Epithelial cell of prostate (primary cell): ENCODE data around the gene RNF167.

Experiments used
- DNase-seq: peaks from one replicate; pipeline ENCODE4 v3.0.0-alpha.2; 2011; ENCODE audit warnings: low read depth, low spot score
- H3K27ac ChIP-seq: fragments of 450-650 bp; 2 replicates; pipeline ENCODE4 v1.5.1; 2017; ENCODE audit warnings: mild to moderate bottlenecking

Gene RNF167

GRCh38 chr17:4936436-4936835 lies 3.6 kb upstream of the RNF167 start:
- no peak for DNase-seq

DNA sequence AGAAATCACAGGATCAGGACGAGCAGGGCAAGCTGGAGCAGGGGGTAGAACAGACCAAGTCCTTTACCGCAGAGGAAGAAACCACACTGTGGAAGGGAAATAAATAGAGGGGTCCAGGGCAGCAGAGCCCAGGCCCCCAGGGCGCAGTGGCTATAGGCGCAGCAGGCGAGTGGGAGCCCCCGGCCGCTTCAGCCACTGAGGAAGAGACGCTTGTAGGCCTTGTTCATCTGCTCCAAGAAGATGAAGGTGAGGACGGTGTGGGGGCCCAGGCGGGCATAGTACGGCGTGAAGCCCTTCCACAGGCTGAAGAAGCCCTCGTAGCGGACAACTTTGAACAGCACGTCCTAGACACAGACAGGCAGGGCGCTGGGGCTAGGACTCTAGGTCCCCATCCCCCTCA lies 2.5 kb upstream of the RNF167 start:
- DNase-seq, result no peak
- H3K27ac ChIP-seq, result no peak overlapping the region

More at GRCh38 chr17:4936436-4936835, 3.6 kb upstream of the RNF167 start:
- H3K27ac ChIP-seq, result no peak overlapping the region

DNA sequence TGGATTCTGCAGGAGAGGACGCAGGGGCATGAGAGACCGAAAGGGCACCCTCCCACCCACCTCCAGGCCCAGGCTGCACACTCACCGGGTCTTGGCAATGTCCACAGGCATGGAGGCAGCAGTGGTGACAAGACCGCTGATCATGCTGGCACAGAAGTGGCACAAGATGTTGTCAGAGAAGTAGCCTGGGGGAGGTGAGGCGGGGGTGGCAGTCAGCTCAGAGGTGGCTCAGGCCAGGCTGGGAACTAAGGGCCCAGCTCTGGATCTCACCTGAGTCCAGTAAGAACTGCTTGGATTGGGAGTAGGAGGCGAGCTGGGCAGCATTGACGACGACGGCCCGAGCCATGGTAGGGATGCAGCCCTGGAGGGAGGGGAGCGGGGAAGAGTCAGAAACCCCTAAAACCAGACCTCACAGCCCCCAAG lies 2.0 kb upstream of the RNF167 start:
- no peak overlapping the region for H3K27ac ChIP-seq
- DNase-seq, result no peak

- peak overlapping the region; percentile 96 for H3K27ac ChIP-seq
- no peak for DNase-seq
Measured at GRCh38 chr17:4938688-4939545, 1.2 kb upstream of the RNF167 start.

DNA sequence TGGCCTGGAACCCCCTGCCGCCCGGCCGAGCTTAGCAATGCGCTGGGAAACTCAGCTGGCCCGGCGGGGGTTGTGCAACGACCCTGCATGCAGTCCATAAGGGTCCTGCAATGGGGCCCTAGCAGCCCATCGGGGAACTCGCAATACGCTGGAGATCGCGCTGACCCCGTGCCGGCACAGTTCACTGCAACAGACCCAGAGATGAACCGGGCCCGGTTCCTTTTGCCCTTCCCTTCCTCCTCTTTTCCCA lies 597 bp upstream of the RNF167 start:
- no peak for DNase-seq
- peak overlapping the region; percentile 96 for H3K27ac ChIP-seq

DNA sequence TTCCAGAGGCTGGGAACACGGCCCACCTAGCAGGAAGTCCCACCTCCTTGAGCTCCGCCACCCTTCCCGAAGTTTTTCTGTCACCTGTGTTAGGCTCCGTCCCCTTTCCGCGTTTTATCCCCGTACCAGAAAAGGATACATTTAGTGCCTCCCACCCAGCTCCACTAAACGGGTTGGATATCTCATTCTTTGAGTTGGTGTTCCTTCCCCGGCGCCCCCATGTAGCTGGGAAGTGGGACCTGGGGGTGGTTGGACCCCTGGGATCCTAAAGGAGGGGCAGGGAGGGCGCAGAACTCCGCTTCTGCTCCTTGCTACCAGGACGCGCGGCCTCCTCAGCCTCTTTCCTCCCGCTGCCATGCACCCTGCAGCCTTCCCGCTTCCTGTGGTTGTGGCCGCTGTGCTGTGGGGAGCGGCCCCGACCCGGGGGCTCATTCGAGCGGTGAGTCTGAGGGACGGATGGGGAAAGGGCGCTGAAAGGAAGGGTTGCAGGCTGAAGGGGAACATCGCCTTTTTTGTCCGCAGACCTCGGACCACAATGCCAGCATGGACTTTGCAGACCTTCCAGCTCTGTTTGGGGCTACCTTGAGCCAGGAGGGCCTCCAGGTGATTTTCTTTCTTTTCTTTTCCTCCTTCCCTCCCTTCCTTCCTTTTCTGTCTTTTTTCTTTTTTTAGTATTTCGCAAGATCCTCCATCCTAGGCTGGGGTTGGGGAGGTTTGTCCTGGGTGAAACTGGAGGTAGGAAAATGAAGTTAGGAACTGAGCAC lies 669 bp downstream of the RNF167 start:
- H3K27ac ChIP-seq, result peak overlapping the region; percentile 96
- DNase-seq, result no peak

DNA sequence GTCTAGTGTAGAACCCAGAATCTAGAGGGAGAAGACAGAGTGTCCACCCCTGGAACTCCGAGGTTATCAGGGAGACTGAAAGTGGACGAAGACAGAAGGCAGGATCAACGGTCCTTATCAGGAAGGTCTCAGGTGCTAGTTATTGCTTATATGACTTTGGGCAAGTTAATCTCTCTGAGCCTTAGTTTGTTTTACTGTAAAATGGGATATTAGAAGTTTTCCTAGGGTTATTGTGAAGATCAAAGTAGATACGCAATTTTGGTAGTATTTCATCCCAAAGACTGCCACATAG lies 1.2 kb downstream of the RNF167 start:
- no peak for DNase-seq
- peak overlapping the region; percentile 96 for H3K27ac ChIP-seq

DNA sequence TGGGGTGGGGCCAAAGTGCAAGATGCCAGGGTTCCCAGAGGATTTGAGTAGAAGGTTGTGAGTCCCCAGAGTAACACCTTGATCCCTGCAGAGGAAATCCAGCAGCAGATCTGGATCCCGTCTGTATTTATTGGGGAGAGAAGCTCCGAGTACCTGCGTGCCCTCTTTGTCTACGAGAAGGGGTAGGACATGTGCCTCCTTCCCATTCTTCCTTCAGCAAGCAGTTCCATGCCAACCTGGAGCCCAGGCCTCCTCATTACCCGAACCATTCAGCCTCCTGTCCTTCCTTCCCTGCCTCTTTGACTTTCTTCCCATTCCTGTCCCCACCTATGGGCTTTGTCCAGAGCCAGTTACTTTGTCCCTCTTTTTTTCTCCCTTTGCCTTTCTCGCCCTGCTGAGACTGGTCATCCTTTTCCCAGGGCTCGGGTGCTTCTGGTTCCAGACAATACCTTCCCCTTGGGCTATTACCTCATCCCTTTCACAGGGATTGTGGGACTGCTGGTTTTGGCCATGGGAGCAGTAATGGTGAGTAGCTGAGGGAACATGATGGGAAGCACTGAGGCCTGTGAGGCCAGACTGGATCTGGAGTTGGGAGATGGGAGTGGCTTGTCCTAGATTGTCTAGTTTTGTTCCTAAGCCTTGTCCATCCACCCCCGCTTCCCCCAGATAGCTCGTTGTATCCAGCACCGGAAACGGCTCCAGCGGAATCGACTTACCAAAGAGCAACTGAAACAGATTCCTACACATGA lies 2.9 kb downstream of the RNF167 start:
- peak overlapping the region; percentile 99 for H3K27ac ChIP-seq

GRCh38 chr17:4944163-4944553 lies 4.1 kb downstream of the RNF167 start:
- H3K27ac ChIP-seq, result peak overlapping the region; percentile 99
- DNase-seq, result no peak

More for the DNA sequence above, 2.9 kb downstream of the RNF167 start:
- DNase-seq, result no peak

DNA sequence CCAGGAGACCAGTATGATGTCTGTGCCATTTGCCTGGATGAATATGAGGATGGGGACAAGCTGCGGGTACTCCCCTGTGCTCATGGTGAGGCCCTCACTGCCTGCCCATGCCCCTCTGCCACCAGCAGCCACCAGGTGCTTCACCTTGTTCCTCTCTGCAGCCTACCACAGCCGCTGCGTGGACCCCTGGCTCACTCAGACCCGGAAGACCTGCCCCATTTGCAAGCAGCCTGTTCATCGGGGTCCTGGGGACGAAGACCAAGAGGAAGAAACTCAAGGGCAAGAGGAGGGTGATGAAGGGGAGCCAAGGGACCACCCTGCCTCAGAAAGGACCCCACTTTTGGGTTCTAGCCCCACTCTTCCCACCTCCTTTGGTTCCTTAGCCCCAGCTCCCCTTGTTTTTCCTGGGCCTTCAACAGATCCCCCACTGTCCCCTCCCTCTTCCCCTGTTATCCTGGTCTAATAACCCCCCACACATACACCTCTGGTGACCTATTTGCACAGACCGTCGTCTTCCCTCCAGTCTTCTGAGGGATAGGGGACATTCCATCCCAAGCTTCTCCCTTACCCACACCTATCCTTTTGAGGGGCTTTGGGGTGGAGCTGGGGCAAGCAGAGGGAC lies 4.6 kb downstream of the RNF167 start:
- no peak for DNase-seq

DNA sequence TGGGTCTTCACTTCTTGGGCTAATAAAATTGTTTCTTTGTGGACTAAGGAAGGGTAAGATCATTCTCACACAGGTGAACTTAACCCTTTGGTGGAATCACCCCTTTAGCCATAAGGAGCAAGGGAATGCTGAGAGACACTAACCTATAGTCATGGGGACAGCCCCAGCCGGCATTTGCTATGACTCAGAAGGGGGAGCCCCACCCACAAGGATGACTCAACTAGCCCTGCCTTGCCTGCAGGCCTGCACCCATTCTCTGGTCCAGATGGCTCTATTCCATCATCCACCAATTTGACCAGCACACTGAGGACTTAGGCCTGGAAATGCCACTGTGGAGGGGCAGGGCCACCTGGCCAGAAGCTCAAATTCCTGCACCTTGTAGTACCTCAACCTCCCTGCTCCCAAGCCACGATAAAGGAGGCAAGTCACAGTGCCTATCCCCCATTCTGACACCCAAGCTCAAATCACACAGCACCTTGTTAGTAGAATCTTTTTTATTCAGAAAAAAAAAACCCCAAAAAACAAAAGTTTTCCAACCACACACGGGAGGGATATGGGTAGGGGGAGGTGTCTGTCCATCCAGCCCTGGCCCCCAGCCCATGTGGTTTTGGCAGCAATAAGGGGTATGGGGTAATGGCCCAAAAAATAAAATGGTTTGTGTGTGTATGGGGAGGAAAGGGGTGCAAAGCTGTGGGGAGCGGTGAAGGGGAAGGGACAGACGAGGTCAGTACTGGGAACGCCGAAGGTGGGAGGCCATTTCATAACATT lies 5.3 kb downstream of the RNF167 start:
- DNase-seq, result peak; percentile 64
- peak overlapping the region; percentile 99 for H3K27ac ChIP-seq

More for the DNA sequence above, 4.6 kb downstream of the RNF167 start:
- H3K27ac ChIP-seq, result peak overlapping the region; percentile 99

GRCh38 chr17:4945944-4946280 lies 5.8 kb downstream of the RNF167 start:
- H3K27ac ChIP-seq, result peak overlapping the region; percentile 99
- no peak for DNase-seq

DNA sequence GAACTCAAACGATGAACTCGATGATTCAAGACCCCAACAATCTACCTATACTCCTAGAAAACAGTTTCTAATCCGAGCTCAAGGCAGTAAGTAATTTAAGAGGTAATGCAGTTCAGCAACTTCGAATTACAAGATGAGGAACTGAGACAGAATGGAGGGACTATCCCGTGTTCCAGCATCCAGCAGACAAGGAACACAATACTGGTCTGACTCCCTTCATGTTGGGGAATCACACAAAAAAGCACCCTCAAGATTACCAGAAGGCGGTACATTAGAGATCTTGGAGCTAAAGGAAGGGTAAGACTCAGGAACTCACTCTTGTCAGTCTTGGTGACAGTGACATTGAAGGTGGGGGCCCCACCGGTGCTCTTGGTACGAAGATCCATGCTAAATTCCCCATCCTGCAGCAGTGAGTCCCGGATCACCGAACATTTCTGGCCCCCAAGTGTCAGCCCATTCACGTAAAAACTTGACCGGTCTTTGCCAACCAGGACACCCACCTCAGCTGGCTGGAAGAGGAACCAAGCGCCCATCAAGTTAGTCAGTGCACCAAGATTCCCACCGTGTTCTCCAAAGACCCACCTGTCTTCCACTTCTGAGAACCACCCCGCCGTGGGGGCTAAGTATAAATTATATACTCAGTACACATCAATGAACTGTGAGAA lies 6.4 kb downstream of the RNF167 start:
- peak overlapping the region; percentile 99 for H3K27ac ChIP-seq
- no peak for DNase-seq

DNA sequence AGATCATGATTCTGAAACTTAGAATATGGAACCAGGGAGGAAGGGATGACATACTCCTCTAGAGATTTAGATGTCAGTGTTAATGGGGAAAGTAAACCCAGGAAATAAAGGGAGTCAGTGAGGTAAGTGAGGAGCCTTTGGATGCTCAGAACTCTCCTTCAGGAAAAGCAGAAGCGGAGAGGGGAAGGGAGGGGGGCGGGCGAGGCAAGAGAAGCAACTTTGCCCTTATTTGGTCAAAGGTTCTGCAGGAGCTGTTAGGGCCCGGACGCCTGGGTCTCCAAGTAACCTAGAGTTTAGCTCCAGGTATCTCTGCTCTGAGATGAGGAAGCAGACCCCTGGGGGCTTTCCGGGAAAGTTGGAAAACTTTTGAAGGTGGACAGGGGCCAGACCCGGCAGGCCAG lies 6.9 kb downstream of the RNF167 start:
- no peak for DNase-seq
- H3K27ac ChIP-seq, result peak overlapping the region; percentile 99

DNA sequence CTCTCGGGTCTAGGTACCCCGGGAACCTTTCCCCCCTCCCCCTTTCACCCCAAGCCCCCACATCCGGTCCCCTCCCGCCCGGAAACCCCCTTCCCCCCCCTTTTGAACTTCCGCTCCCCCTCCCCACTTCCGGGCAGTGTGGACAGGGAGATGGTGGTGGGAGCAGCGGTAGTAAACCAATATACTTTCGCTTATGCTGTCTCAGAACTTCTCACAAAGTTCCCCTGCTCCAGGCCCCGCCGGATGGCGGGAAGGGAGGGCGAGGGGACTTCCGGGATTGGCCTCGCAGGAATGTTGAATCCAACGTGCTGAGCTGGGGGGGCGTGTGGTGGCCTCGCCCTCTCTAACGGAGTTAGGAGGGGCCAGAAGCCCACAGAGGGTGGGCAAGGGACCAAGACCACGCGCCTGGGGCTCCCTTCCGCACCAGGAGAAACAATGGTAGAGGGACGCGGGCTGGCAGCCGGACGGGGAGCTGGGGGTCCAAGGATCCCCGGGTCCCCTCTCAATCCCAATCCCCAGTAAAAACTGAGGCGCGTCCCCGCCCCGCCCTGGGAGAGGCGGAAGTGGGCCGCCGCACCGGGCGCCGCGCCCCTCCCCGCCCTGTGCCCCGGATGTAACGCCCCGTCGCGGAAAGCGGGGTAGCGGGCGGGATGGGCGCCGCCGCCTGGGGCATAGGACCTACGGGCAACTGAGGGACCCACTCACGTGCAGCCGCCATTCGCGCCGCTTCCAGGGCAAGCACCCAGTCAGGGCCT lies 7.5 kb downstream of the RNF167 start:
- H3K27ac ChIP-seq, result peak overlapping the region; percentile 99
- DNase-seq, result no peak

- DNase-seq, result peak; percentile 53
- peak within 1 kb of the TSS; percentile 99 for H3K27ac ChIP-seq
Measured at GRCh38 chr17:4948166-4948930, 8.3 kb downstream of the RNF167 start, which contains the start of gene PFN1. TSS of gene PFN1 (minus strand) at chr17:4948530. CDS start at chr17:4948394, 136 bp downstream.

DNA sequence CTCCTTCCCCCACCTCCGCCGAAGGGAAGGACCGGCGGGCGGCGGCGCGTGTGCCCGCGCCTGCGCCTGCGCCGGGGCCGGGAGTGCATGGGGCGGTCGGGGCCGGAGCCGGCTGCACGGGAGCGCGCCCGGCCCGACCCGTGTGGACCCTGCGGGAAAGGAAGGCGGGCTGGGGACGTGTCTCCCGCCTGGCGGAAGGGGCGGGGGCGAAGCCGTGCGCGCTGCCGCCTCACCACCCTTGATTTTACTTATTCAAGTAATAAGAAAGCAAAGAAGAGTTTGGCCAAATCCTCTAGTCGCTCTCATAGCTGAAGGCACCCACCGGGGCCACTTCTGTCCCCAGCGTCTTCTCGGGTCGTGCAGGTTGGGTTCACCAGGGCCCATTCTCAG lies 8.9 kb downstream of the RNF167 start:
- DNase-seq, result peak; percentile 40

More for the DNA sequence above, 8.9 kb downstream of the RNF167 start:
- peak overlapping the region; percentile 99 for H3K27ac ChIP-seq
